Activated B cell treated with CpG ODN at 0.5 μM for 24 hours (primary cell): ENCODE measurements around the gene OR10H1. TPM values are rescaled to one million over a fixed set of nuclear protein-coding genes. Genes with fewer than 3 reads are reported as not detected.
"Not testable (repeated sequence)": the region's sequence is repeated elsewhere in the genome, so short reads cannot be mapped to it uniquely, and the experiment has no call there.

Source experiments
- ATAC-seq: fragments of 200-7000 bp; cut with Tn5 transposase; one replicate; pipeline ENCODE4 v1.10.0; 2021; ENCODE audit warnings: low read depth, mild to moderate bottlenecking, moderate library complexity
- CTCF ChIA-PET: fragments of 350-600 bp; sonication (Branson Sonifier 250); formaldehyde crosslinking; loops from one replicate; lab custom pipeline; 2021; ENCODE audit warnings: antibody characterized with exemption; lab: Charles Lee
- POLR2A ChIA-PET: fragments of 350-600 bp; sonication (Branson Sonifier 250); formaldehyde crosslinking; loops from one replicate; lab custom pipeline; 2021; ENCODE audit warnings: antibody characterized with exemption; lab: Charles Lee
- DNase-seq: peaks from one replicate; pipeline ENCODE4 v3.0.0; 2022
- H3K27ac Mint-ChIP-seq: one replicate; pipeline ENCODE4 v1.8.0; 2020; ENCODE audit warnings: mixed read lengths
- H3K27me3 Mint-ChIP-seq: one replicate; pipeline ENCODE4 v1.8.0; 2021; ENCODE audit warnings: mixed read lengths
- H3K36me3 Mint-ChIP-seq: one replicate; pipeline ENCODE4 v1.8.0; 2021; ENCODE audit warnings: low read depth, mixed read lengths
- H3K4me1 Mint-ChIP-seq: one replicate; pipeline ENCODE4 v1.8.0; 2021; ENCODE audit warnings: mixed read lengths
- H3K4me3 Mint-ChIP-seq: one replicate; pipeline ENCODE4 v1.8.0; 2020; ENCODE audit warnings: mild to moderate bottlenecking, mixed read lengths
- H3K9me3 Mint-ChIP-seq: one replicate; pipeline ENCODE4 v1.8.0; 2020; ENCODE audit warnings: mixed read lengths
- CTCF ChIP-seq: fragments of 200-600 bp; IDR thresholded peaks from one replicate; pipeline ENCODE4 v1.8.0; 2022; ENCODE audit warnings: antibody characterized with exemption, mild to moderate bottlenecking
- intact Hi-C: fragments of 100-400 bp; cut with micrococcal nuclease; formaldehyde crosslinking; loops from one replicate; pipeline ENCODE4 v1.15.1; 2024
- total RNA-seq: library from RNA; stranded (reverse); gene quantifications from 2 replicates; pipeline ENCODE4 v1.2.3, GENCODE V29; 2022

OR10H1 gene
- total RNA-seq, 1 donor from 2014 or later = not detected

- no peak for DNase-seq
- Mint-ChIP-seq H3K27me3 (peaks cover 14% of the 10 kb centered on the region), H3K9me3 (no peaks in the 10 kb centered on the region), H3K4me1 (no peaks in the 10 kb centered on the region), H3K36me3 (no peaks in the 10 kb centered on the region), H3K4me3 (no peak overlapping the region), H3K27ac (no peak overlapping the region)
- intact Hi-C loops = no loop called here
- POLR2A ChIA-PET = no interaction called here
- ATAC-seq = no peak
- TF ChIP-seq CTCF = no peak
- CTCF ChIA-PET = no interaction called here
Observed at GRCh38 chr19:15790096-15790495, 25.4 kb downstream of the OR10H1 start.

GRCh38 chr19:15788594-15789270 lies 26.7 kb downstream of the OR10H1 start:
- H3K36me3 Mint-ChIP-seq = no peaks in the 10 kb centered on the region
- ATAC-seq = no peak
- intact Hi-C loops = no loop called here
- H3K27me3 Mint-ChIP-seq = peaks cover 14% of the 10 kb centered on the region
- H3K4me3 Mint-ChIP-seq = no peak overlapping the region
- no peak overlapping the region for H3K27ac Mint-ChIP-seq
- no peak for DNase-seq
- POLR2A ChIA-PET = no interaction called here
- CTCF ChIA-PET = no interaction called here
- H3K4me1 Mint-ChIP-seq = no peaks in the 10 kb centered on the region
- peaks cover 2% of the 10 kb centered on the region for H3K9me3 Mint-ChIP-seq
- no peak for TF ChIP-seq CTCF

- POLR2A ChIA-PET = no interaction called here
Observed at GRCh38 chr19:15787611-15788155, 27.8 kb downstream of the OR10H1 start, which contains the start of gene OR10H5. OR10H5 (plus strand) TSS chr19:15787661; CDS start chr19:15794049, 6,388 bp downstream.

GRCh38 chr19:15782896-15783295 lies 32.6 kb downstream of the OR10H1 start:
- H3K4me3 Mint-ChIP-seq, H3K4me1 Mint-ChIP-seq, ATAC-seq, H3K9me3 Mint-ChIP-seq, CTCF ChIA-PET, H3K27me3 Mint-ChIP-seq, DNase-seq, H3K36me3 Mint-ChIP-seq, POLR2A ChIA-PET, H3K27ac Mint-ChIP-seq, intact Hi-C loops: not testable (repeated sequence)

More at GRCh38 chr19:15787611-15788155, 27.8 kb downstream of the OR10H1 start, which contains the start of gene OR10H5:
- H3K9me3 Mint-ChIP-seq = peaks cover 2% of the 10 kb centered on the region
- H3K4me1 Mint-ChIP-seq = no peaks in the 10 kb centered on the region
- H3K4me3 Mint-ChIP-seq = no peak within 1 kb of the TSS
- H3K27me3 Mint-ChIP-seq = peaks cover 17% of the 10 kb centered on the region
- intact Hi-C loops = no loop called here
- ATAC-seq (no peak), DNase-seq (no peak)
- no peak within 1 kb of the TSS for H3K27ac Mint-ChIP-seq
- CTCF ChIA-PET = no interaction called here
- TF ChIP-seq CTCF = no peak
- no peaks in the 10 kb centered on the region for H3K36me3 Mint-ChIP-seq

- no peak overlapping the region for H3K4me3 Mint-ChIP-seq
- no peaks in the 10 kb centered on the region for H3K4me1 Mint-ChIP-seq
- TF ChIP-seq CTCF = no peak
- H3K36me3 Mint-ChIP-seq = no peaks in the 10 kb centered on the region
- no peak for DNase-seq
- CTCF ChIA-PET = no interaction called here
- peaks cover 2% of the 10 kb centered on the region for H3K9me3 Mint-ChIP-seq
- no peak overlapping the region for H3K27ac Mint-ChIP-seq
- no peak for ATAC-seq
- peaks cover 11% of the 10 kb centered on the region for H3K27me3 Mint-ChIP-seq
- POLR2A ChIA-PET = no interaction called here
- intact Hi-C loops = no loop called here
Observed at GRCh38 chr19:15782211-15782610, 33.3 kb downstream of the OR10H1 start.
